OCI-LY7 (cell line): Measurements from ENCODE around the gene CDH1. TPM values are rescaled to one million over a fixed set of nuclear protein-coding genes. Genes with fewer than 3 reads are reported as not detected.

Experiments
- BruUV-seq: library from RNA; stranded (reverse); fragments of 400-500 nt; replicated peaks from 2 replicates; lab custom pipeline; 2021; lab: Mats Ljungman, UMichigan
- CTCF ChIA-PET: fragments of 300-600 bp; sonication (Branson Sonifier 250); formaldehyde crosslinking; loops from one replicate; lab custom pipeline; 2022; ENCODE audit warnings: antibody characterized with exemption; ENCODE audit not compliant: unreplicated experiment; lab: Charles Lee
- POLR2A ChIA-PET: fragments of 300-600 bp; sonication (Branson Sonifier 250); formaldehyde crosslinking; loops from one replicate; lab custom pipeline; 2022; ENCODE audit warnings: antibody characterized with exemption; lab: Charles Lee
- DNase-seq: peaks from one replicate; pipeline ENCODE4 v3.0.0-alpha.2; 2015; ENCODE audit warnings: low spot score
- H2AFZ ChIP-seq: fragments of 200-600 bp; sonication (generic), shearing (Covaris generic); 2 replicates; pipeline ENCODE4 v1.6.1; 2014; ENCODE audit warnings: mild to moderate bottlenecking, antibody characterized with exemption, low read length, moderate library complexity
- H3K27ac ChIP-seq: fragments of 200-600 bp; sonication (generic); 2 replicates; pipeline ENCODE4 v1.5.1; 2014; ENCODE audit warnings: mixed run types, low read depth, mild to moderate bottlenecking, moderate library complexity, low read length, inconsistent platforms; ENCODE audit not compliant: poor library complexity, severe bottlenecking
- H3K36me3 ChIP-seq: fragments of 200-600 bp; sonication (generic); 2 replicates; pipeline ENCODE4 v1.6.1; 2014; ENCODE audit warnings: mild to moderate bottlenecking, antibody characterized with exemption, low read length, moderate library complexity, mixed read lengths; ENCODE audit not compliant: insufficient read depth
- H3K4me1 ChIP-seq: fragments of 200-600 bp; sonication (generic); 2 replicates; pipeline ENCODE4 v1.5.1; 2014; ENCODE audit warnings: mild to moderate bottlenecking, low read length; ENCODE audit not compliant: insufficient read depth, poor library complexity, severe bottlenecking
- H3K4me2 ChIP-seq: fragments of 200-600 bp; sonication (generic); 2 replicates; pipeline ENCODE4 v1.6.1; 2014; ENCODE audit warnings: mild to moderate bottlenecking, low read length
- H3K4me3 ChIP-seq: fragments of 200-600 bp; sonication (generic); 2 replicates; pipeline ENCODE4 v1.5.1; 2014; ENCODE audit warnings: mild to moderate bottlenecking, low read depth, low read length; ENCODE audit not compliant: poor library complexity, severe bottlenecking
- H3K79me2 ChIP-seq: fragments of 200-600 bp; sonication (generic); 2 replicates; pipeline ENCODE4 v1.6.1; 2016; ENCODE audit warnings: low read depth, mild to moderate bottlenecking, low read length, moderate library complexity, mixed read lengths; ENCODE audit not compliant: insufficient read depth
- H3K9me2 ChIP-seq: fragments of 200-600 bp; sonication (generic); 2 replicates; pipeline ENCODE4 v1.6.1; 2016; ENCODE audit warnings: mild to moderate bottlenecking, low read length, mixed read lengths; ENCODE audit not compliant: insufficient read depth
- H3K9me3 ChIP-seq: fragments of 200-600 bp; sonication (generic); 2 replicates; pipeline ENCODE4 v1.6.1; 2014; ENCODE audit warnings: mild to moderate bottlenecking, mixed run types, low read length, mixed read lengths
- H4K20me1 ChIP-seq: fragments of 200-600 bp; sonication (generic); 2 replicates; pipeline ENCODE4 v1.6.1; 2014; ENCODE audit warnings: mild to moderate bottlenecking, antibody characterized with exemption, low read length, moderate library complexity, mixed read lengths; ENCODE audit not compliant: insufficient read depth
- EZH2phosphoT487 ChIP-seq: fragments of 200-600 bp; sonication (generic); IDR thresholded peaks from 2 replicates; pipeline ENCODE4 v1.6.1; 2018; ENCODE audit warnings: low read depth, borderline replicate concordance, mild to moderate bottlenecking, mixed run types, antibody characterized with exemption, low read length, moderate library complexity, mixed read lengths
- intact Hi-C: fragments of 100-400 bp; cut with micrococcal nuclease; formaldehyde crosslinking; loops from one replicate; pipeline ENCODE4 v1.10.0; 2022; ENCODE audit not compliant: unreplicated experiment
- total RNA-seq, 2 experiments: library from RNA; depleted of rRNA in 1 of 2; stranded (reverse); fragments of >200 nt in 1 of 2; shearing (Covaris generic) in 1 of 2; gene quantifications; 2 replicates each; pipeline ENCODE4 v1.2.3, GENCODE V29; 2014 to 2022
- TF ChIP-seq, protein P1 (sequence below): fragments of 200-600 bp; sonication (generic); conservative IDR thresholded peaks from 2 replicates; pipeline ENCODE4 v1.5.1; 2014; ENCODE audit warnings: mild to moderate bottlenecking, antibody characterized with exemption, low read length, moderate library complexity, mixed read lengths

The CDH1 gene
- total RNA-seq, 2 experiments from 2014 or later: not detected

DNA sequence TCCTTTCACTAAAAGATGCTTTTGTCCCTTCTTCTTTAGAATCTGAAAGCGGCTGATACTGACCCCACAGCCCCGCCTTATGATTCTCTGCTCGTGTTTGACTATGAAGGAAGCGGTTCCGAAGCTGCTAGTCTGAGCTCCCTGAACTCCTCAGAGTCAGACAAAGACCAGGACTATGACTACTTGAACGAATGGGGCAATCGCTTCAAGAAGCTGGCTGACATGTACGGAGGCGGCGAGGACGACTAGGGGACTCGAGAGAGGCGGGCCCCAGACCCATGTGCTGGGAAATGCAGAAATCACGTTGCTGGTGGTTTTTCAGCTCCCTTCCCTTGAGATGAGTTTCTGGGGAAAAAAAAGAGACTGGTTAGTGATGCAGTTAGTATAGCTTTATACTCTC is 96.2 kb downstream of the CDH1 start:
- H3K9me2 ChIP-seq: no peaks in the 10 kb centered on the region
- H3K27ac ChIP-seq: no peak overlapping the region
- DNase-seq: no peak
- H3K79me2 ChIP-seq: no peaks in the 10 kb centered on the region
- H2AFZ ChIP-seq: no peak overlapping the region
- no peak overlapping the region for H3K4me2 ChIP-seq
- intact Hi-C loops: no loop called here
- ChIA-PET CTCF (interaction anchor here (0.5 to 0.6 kb wide), 2 partner anchors 9 to 279 kb away, joined by 3 read pairs; no protein-coding TSS in a partner anchor), POLR2A (interaction anchor here (0.5 to 2.3 kb wide), 4 partner anchors 10 to 395 kb away, joined by 3 to 10 read pairs (median 3); partner anchors contain the start of gene TANGO6)
- H3K4me1 ChIP-seq: no peaks in the 10 kb centered on the region
- no peak overlapping the region for H3K4me3 ChIP-seq
- H3K36me3 ChIP-seq: no peaks in the 10 kb centered on the region
- H3K9me3 ChIP-seq: no peaks in the 10 kb centered on the region
- BruUV-seq: no TSS peak
- TF ChIP-seq, protein P1, sequence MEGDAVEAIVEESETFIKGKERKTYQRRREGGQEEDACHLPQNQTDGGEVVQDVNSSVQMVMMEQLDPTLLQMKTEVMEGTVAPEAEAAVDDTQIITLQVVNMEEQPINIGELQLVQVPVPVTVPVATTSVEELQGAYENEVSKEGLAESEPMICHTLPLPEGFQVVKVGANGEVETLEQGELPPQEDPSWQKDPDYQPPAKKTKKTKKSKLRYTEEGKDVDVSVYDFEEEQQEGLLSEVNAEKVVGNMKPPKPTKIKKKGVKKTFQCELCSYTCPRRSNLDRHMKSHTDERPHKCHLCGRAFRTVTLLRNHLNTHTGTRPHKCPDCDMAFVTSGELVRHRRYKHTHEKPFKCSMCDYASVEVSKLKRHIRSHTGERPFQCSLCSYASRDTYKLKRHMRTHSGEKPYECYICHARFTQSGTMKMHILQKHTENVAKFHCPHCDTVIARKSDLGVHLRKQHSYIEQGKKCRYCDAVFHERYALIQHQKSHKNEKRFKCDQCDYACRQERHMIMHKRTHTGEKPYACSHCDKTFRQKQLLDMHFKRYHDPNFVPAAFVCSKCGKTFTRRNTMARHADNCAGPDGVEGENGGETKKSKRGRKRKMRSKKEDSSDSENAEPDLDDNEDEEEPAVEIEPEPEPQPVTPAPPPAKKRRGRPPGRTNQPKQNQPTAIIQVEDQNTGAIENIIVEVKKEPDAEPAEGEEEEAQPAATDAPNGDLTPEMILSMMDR: no peak
- TF ChIP-seq EZH2phosphoT487: no peak
- no peaks in the 10 kb centered on the region for H4K20me1 ChIP-seq

DNA sequence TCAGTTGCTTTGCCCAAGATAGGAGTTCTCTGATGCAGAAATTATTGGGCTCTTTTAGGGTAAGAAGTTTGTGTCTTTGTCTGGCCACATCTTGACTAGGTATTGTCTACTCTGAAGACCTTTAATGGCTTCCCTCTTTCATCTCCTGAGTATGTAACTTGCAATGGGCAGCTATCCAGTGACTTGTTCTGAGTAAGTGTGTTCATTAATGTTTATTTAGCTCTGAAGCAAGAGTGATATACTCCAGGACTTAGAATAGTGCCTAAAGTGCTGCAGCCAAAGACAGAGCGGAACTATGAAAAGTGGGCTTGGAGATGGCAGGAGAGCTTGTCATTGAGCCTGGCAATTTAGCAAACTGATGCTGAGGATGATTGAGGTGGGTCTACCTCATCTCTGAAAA is 97.5 kb downstream of the CDH1 start:
- Histone ChIP-seq H3K36me3 (no peaks in the 10 kb centered on the region), H3K4me3 (no peak overlapping the region), H2AFZ (no peak overlapping the region), H3K9me2 (no peaks in the 10 kb centered on the region), H3K9me3 (no peaks in the 10 kb centered on the region), H3K79me2 (no peaks in the 10 kb centered on the region), H4K20me1 (no peaks in the 10 kb centered on the region), H3K4me2 (no peak overlapping the region), H3K4me1 (no peaks in the 10 kb centered on the region), H3K27ac (no peak overlapping the region)
- intact Hi-C loops: no loop called here
- BruUV-seq: no TSS peak
- no peak for TF ChIP-seq EZH2phosphoT487
- TF ChIP-seq, protein P1: no peak
- ChIA-PET POLR2A (interaction anchor here (0.5 to 2.3 kb wide), 3 partner anchors 9 to 1497 kb away, joined by 3 to 10 read pairs (median 3); partner anchors contain the start of gene TANGO6), CTCF (no interaction called here)
- no peak for DNase-seq

DNA sequence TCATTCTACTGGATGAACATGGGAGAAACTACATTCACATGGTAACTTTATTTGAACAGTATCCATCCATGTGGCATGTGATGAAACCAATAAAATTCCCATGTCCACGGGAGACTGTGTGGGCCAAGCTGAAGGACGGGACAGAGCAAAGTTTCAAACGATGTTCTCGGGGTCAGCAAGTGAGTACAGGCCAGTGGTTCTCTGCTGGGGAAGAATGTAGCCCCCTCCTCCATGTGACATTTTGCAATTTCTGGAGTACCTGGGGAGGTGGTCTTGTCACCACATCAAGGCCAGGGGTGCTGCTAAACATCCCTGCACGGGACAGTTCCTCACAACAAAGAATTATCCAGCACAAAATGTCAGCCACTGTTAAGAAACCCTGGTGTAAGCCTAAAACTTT is 98.9 kb downstream of the CDH1 start:
- H2AFZ ChIP-seq: no peak overlapping the region
- TF ChIP-seq, protein P1: no peak
- no peak for TF ChIP-seq EZH2phosphoT487
- no peak overlapping the region for H3K27ac ChIP-seq
- H3K9me3 ChIP-seq: no peaks in the 10 kb centered on the region
- no peaks in the 10 kb centered on the region for H3K4me1 ChIP-seq
- no peak overlapping the region for H3K4me3 ChIP-seq
- no peaks in the 10 kb centered on the region for H3K9me2 ChIP-seq
- intact Hi-C loops: no loop called here
- POLR2A ChIA-PET: interaction anchor here (0.7 kb wide), 1 partner anchor 296 kb away, joined by 3 read pairs; no protein-coding TSS in a partner anchor
- CTCF ChIA-PET: no interaction called here
- BruUV-seq: no TSS peak
- DNase-seq: no peak
- no peaks in the 10 kb centered on the region for H3K36me3 ChIP-seq
- H3K4me2 ChIP-seq: no peak overlapping the region
- H4K20me1 ChIP-seq: no peaks in the 10 kb centered on the region
- no peaks in the 10 kb centered on the region for H3K79me2 ChIP-seq
